Neutrophil (primary cell): ENCODE measurements around the gene TTC13.

Experiments used
- H3K27ac ChIP-seq: fragments of 200-600 bp; sonication (generic); 2 replicates; pipeline ENCODE4 v1.5.1; 2016; ENCODE audit warnings: mild to moderate bottlenecking, moderate library complexity
- H3K27me3 ChIP-seq: fragments of 200-600 bp; sonication (generic); 2 replicates; pipeline ENCODE4 v1.6.0; 2016; ENCODE audit warnings: mild to moderate bottlenecking
- H3K36me3 ChIP-seq: fragments of 200-600 bp; sonication (generic); 2 replicates; pipeline ENCODE4 v1.5.1; 2017
- H3K4me1 ChIP-seq, 2 experiments: fragments of 200-600 bp in 1 of 2; sonication (generic) in 1 of 2; 1 replicate in 1 of 2; 2 replicates in 1 of 2; pipeline versions ENCODE4 v1.5.1 to v1.6.1; 2013 to 2016; ENCODE audit warnings: low read depth in 1 of 2, low read length in 1 of 2, mild to moderate bottlenecking in 1 of 2, moderate library complexity in 1 of 2; ENCODE audit not compliant: control insufficient read depth in 1 of 2, insufficient read depth in 1 of 2
- H3K4me3 ChIP-seq, 2 experiments: fragments of 200-600 bp in 1 of 2; sonication (generic) in 1 of 2; 1 replicate in 1 of 2; 2 replicates in 1 of 2; pipeline ENCODE4 v1.5.1; 2013 to 2016; ENCODE audit warnings: low read depth in 1 of 2, low read length in 1 of 2, mild to moderate bottlenecking in 1 of 2, moderate library complexity in 1 of 2
- H3K9me3 ChIP-seq: fragments of 200-600 bp; sonication (generic); 2 replicates; pipeline ENCODE4 v1.5.1; 2016
- CTCF ChIP-seq: fragments of 200-600 bp; sonication (generic); IDR thresholded peaks from 2 replicates; pipeline ENCODE4 v1.5.1; 2016; ENCODE audit warnings: antibody characterized with exemption

Gene TTC13

GRCh38 chr1:230877146-230877923, 101.3 kb downstream of the TTC13 start:
- no peaks in the 10 kb centered on the region for H3K9me3 ChIP-seq
- H3K36me3 ChIP-seq: no peaks in the 10 kb centered on the region
- H3K4me1 ChIP-seq: no peaks in the 10 kb centered on the region
- no peak overlapping the region for H3K27ac ChIP-seq
- no peak for TF ChIP-seq CTCF
- no peak overlapping the region for H3K4me3 ChIP-seq
- peaks cover 89% of the 10 kb centered on the region for H3K27me3 ChIP-seq

- peaks cover 89% of the 10 kb centered on the region for H3K27me3 ChIP-seq
- H3K4me3 ChIP-seq: no peak overlapping the region
- TF ChIP-seq CTCF: no peak
- H3K4me1 ChIP-seq: no peaks in the 10 kb centered on the region
- H3K27ac ChIP-seq: no peak overlapping the region
- H3K9me3 ChIP-seq: no peaks in the 10 kb centered on the region
- H3K36me3 ChIP-seq: no peaks in the 10 kb centered on the region
Measured at GRCh38 chr1:230876660-230877059, 102.0 kb downstream of the TTC13 start.

- Histone ChIP-seq H3K9me3 (no peaks in the 10 kb centered on the region), H3K4me3 (no peak overlapping the region), H3K4me1 (no peaks in the 10 kb centered on the region), H3K27me3 (peaks cover 90% of the 10 kb centered on the region), H3K36me3 (no peaks in the 10 kb centered on the region), H3K27ac (no peak overlapping the region)
- no peak for TF ChIP-seq CTCF
Measured at GRCh38 chr1:230875370-230875769, 103.3 kb downstream of the TTC13 start.

- H3K27me3 ChIP-seq: peaks cover 92% of the 10 kb centered on the region
Measured at GRCh38 chr1:230870916-230871315, 107.7 kb downstream of the TTC13 start.

GRCh38 chr1:230869500-230869899, 109.2 kb downstream of the TTC13 start:
- Histone ChIP-seq H3K36me3 (no peaks in the 10 kb centered on the region), H3K4me3 (no peak overlapping the region), H3K27ac (no peak overlapping the region), H3K27me3 (peaks cover 95% of the 10 kb centered on the region), H3K4me1 (peaks cover 12% of the 10 kb centered on the region in 2 experiments), H3K9me3 (no peaks in the 10 kb centered on the region)
- TF ChIP-seq CTCF: no peak

More at GRCh38 chr1:230870916-230871315, 107.7 kb downstream of the TTC13 start:
- TF ChIP-seq CTCF: no peak
- Histone ChIP-seq H3K9me3 (no peaks in the 10 kb centered on the region), H3K36me3 (no peaks in the 10 kb centered on the region), H3K27ac (no peak overlapping the region), H3K4me1 (peaks cover 12% of the 10 kb centered on the region in 2 experiments), H3K4me3 (no peak overlapping the region)
